HG03575 (cell line): Measurements from ENCODE around the gene HDAC4.

Source experiments
- ATAC-seq: cut with Tn5 transposase; IDR thresholded peaks from one replicate; pipeline ENCODE4 v1.9.1; 2021; ENCODE audit not compliant: unreplicated experiment, insufficient number of reproducible peaks, low FRiP score; ENCODE audit errors: extremely low read depth

Gene HDAC4

GRCh38 chr2:239360008-239360407, 40.8 kb downstream of the HDAC4 start:
- ATAC-seq: no peak

DNA sequence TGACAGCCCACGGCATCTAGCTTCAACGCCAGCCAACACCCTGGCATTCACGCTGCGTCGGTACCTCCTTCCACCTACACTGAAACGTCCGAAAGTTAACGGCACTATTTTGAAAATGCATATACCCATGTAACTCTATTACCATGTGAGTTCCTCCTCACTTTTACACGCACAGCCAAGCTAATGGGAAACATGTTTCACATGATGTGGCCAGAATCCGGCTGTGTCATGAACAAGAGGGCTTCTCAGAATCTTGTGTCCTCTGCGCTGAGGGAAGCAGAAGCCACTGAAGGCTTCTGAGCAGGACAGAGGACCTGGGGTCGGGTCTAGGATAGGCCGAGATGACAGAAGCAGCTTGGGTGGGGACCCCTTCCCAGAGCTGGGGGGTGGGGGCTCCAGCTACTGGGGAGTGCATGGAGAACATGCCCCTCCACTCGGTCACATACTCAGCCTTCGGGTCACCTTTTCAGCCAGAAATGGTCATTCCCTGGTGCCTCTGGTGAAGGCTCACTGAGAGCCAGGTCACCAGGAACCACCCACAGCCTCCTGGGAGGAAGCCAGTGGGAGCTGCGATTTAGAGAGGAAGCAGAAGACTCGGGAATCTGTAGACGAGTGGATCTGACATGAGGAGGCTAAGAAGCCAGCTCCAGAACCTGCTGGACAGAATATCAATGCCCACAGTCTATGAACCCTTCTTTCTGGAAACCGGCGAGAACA, 41.5 kb downstream of the HDAC4 start:
- no peak for ATAC-seq

DNA sequence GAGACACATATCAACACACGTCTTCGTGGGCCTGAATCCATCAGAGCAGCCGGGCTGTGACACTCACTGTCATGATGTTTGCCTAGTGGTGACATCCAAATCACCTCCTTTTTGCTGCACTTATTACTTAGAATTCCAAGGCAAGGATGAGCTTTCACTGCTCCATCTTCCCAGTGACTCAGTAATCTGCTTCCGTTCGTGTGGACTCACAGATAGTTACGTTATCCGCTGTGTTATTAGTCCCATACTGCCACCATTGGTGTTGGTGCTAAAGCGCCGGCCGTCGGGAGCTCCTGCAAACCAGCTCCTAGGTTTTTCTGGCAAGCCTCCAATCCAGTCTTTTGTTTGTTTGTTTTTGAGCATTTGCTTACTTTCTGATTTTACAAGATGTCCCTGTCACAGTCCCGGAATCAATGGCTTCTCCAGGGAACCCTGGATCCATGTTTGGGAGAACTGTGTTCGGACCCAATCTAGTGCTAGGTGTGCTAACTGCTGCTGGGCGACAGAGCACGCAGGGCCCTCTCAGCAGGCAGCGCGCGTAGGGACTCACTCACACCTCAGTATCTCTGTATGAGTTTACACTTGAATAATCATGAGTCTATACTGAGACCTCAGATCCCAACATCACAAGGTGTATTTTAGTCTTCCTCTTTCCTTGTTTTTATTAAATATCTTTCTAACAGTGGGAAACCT, 42.6 kb downstream of the HDAC4 start:
- ATAC-seq: no peak

DNA sequence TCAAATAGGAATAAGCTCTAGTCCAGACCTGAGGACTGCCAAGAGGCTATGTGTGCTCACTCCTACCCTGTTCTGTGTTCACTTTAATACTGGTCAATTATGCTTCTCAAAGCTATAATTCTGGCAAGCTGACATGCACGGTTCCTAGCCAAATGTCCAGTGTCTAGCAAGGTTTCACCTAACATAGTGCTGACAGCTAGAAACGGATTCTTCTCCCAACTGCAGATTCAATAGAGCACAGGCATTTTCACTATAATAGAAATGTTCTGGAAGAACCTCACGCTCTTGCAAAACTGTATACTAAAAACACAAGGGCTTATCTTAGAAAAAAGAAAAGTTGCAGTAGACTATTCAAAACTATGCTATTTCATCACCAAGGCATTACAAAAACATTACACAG, 45.1 kb downstream of the HDAC4 start:
- no peak for ATAC-seq

DNA sequence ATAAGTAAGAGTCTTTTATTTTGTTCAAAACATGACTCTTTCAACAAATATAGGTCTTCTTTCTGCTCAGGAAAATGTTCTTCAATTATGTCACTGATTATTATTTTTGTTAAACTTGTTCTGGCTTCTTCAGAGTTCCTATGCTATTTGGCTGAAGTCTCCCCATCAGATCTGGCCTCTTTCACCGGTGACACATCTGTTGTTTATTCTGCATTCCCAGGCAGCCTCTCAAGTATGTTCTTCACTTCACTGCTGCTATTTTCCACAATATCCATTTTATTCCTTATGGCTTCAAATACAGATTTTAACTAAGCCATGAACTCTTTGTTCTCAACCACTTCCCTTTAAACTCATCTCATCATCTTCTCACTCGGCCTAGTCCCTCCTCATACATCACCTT, 45.7 kb downstream of the HDAC4 start:
- ATAC-seq: no peak

GRCh38 chr2:239354791-239355136, 46.1 kb downstream of the HDAC4 start:
- ATAC-seq: no peak

GRCh38 chr2:239354132-239354790, 46.6 kb downstream of the HDAC4 start:
- ATAC-seq: no peak

DNA sequence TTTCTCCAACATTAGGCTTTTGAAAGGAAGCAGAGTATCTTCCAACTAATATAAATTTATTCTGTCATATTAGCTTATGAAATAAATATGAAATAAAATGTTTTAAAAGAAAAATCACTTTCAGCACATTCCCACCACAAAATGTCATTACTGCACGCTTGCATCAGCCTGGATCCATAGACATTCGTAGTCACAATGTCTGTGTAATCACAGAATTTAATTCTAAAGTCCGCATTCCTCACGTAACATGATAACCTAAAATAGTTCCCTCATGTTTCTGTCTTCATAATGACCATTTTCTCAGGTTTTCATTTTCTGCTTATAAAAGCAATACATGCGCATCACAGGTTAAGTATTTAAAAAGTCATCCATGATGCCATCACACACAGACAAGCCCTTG, 47.1 kb downstream of the HDAC4 start:
- no peak for ATAC-seq

DNA sequence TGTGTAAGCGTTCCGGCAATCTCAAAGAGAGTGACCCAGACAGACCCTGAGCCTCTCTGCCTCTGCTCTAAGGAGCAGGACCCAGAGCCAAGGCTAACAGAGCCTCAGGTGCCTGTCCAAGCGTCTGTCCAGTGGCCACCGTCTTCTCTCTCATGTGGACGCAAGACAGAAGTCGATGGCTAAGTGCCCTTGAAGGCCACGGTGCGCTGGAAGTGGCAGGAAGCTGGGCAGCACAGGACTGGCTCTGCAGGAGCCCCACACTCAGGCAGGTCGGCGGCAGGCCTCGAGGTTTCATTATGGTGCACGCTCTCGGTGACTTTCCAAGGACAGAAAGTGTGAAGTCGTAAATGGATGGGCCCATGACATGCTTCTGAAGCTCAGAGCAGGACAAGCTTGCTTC, 49.1 kb downstream of the HDAC4 start:
- ATAC-seq: no peak

- ATAC-seq: no peak
Observed at GRCh38 chr2:239349453-239350135, 51.2 kb downstream of the HDAC4 start.

- ATAC-seq: no peak
Observed at GRCh38 chr2:239348563-239349452, 52.0 kb downstream of the HDAC4 start.

DNA sequence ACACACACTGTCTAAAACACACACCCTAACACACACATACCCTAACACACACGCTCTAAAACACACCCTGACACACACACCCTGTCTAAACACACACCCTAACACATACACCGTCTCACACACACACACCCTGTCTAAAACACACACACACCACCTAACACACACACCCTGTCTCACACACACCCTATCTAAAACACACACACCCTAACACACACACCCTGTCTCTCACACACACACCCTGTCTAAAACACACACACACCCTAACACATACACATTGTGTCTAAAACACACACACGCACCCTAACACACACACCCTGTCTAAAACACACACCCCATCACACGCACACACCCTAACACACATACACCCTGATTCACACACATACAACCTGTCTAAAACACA, 54.1 kb downstream of the HDAC4 start:
- ATAC-seq: no peak

GRCh38 chr2:239345251-239345650, 55.6 kb downstream of the HDAC4 start:
- ATAC-seq: no peak

GRCh38 chr2:239344857-239345216, 56.0 kb downstream of the HDAC4 start:
- no peak for ATAC-seq

DNA sequence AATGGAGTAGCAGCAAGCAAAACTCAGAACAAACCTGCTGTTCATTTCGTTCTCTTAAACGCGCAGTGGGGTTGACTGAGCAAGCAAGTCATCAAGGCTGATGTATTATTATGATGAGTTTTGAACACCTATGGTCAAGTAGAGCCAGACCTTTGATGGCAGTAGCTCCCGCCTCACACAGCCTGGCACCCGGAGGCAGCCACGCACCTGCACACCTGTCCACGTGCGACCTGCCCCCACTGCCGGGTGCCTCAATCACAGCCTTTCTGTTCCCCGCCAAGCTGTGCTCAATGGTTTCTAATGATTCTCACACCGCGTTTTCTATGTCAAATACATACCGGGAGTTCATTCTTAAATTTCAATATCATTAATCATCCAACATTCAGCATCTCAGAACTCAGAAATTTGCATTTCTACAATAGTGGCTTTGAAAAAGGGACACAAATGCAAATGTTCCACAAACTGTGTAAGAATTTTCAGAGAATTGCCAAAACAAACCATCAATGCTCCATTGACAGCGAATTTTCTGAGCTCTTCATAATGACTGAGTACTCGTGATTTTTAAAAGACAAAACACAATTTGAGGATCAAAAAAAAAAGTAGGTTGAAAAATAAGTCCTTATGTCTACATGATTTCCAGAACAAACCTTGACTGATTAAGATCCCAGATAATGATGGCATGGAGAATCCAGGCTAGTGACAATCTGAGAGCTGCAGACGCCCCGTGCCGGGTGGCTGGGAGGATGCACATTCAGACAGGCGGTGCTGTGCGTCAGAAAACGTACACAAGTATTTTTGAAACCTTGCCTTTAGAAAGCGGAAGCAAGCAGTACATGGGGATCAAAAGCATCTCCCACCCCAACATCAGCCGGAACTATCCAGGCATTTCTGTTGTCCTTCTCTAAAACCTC, 56.6 kb downstream of the HDAC4 start:
- no peak for ATAC-seq

DNA sequence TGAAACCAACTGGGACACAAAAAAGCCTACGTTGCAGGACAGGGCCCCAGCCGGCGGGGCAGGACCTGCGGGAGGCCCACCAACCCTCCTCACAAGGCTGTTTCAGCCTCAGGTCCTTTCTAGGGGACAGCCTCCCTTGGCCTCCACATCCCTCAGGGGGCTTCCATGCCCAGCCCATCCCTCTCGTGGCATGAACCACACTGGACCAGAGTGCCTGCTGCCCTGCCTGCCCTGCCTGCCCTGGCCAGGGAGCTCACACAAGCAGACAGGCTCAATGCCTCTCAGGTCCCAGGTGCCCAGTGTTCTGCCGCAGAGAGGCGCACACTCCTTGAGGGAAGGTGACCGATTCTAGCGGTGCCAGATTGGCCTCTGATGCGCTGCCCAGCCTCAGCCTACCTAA, 57.4 kb downstream of the HDAC4 start:
- ATAC-seq: no peak

DNA sequence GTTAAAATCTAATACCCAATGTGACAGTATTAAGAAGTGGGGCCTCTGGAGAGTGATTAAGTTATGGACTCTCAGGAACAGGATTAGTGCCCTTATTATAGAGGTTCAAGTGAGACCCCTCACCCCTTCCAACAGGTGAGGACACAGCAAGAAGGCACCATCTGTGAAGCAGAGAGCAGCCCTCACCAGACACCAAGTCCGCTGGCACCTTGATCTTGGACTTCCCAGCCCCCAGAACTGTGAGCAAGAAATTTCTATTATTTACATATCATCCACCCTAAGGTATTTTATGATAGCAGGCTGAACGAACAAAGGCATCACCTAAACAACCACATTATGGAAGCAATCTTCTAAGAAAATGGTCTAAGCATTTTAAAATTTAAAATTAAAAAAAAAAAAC, 59.0 kb downstream of the HDAC4 start:
- ATAC-seq: no peak

DNA sequence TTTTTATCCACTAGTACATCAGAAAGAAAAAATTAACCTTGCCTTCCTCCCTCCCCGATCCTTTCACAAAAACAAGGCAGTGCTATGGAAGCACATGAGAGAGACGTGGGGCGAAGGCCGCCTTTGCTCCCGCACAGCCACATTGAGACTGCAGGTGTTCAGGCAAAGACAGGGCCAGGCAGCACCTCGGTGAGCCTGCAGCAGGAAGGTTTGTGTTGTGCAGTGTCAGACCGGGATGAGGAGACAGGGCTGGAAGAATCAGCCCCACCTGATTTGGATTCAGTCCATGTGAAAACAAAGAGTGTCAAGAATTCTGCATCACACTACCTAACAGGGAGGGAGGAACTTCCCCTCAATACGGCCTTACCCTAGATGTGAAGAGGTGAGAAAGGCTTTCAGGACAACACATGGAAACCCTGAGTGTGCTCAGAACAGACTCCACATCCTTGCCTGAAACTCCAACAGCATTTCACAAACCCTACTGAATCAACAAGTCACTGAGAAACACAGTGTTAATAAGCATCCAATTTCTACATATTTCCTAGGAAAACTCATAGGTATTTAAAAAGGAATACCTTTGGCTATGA, 59.6 kb downstream of the HDAC4 start:
- ATAC-seq: no peak
